HG03457 (cell line): ENCODE results near the gene ANO3.
"Not testable (repeated sequence)": the region's sequence is repeated elsewhere in the genome, so short reads cannot be mapped to it uniquely, and the experiment has no call there.

Experiments
- ATAC-seq: cut with Tn5 transposase; IDR thresholded peaks from one replicate; pipeline ENCODE4 v1.9.1; 2021; ENCODE audit warnings: moderate number of reproducible peaks; ENCODE audit not compliant: unreplicated experiment

Gene ANO3

GRCh38 chr11:26618441-26618840 lies 286.5 kb downstream of the ANO3 start:
- ATAC-seq, result no peak

DNA sequence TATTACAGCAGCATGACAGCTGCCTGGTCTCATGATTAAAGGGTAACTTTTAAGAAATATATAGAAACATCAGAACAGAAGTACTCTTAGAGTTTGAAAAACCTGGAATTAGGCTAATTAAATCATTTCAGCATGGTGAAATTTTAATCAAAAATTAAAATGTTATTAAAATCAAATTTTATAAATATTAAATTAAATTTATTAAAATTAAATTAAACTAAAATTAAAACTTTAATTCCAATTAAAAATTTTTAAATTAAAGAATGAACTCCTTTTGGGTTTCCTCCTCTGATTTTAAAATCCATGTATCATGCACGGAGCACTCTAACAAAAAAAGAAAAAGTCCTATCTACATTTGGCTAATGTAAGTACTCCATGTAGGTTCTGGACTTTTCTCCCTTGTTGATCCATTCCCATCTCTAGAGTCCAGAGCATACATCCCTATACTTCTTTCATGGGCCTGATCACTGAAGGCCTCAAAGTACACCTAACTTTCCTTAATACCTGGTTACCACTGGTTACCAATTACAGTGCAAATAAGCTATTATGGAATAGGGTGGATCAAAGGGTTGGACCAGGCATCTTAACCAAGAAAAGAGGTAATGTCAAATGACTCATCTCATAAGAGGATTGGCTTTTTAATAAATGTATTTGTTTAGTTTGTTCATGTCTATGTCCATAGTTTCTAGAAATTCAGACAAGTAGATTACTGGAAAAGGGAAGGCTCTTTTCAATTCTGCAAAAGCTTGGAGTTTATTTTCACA lies 288.5 kb downstream of the ANO3 start:
- ATAC-seq, result no peak

DNA sequence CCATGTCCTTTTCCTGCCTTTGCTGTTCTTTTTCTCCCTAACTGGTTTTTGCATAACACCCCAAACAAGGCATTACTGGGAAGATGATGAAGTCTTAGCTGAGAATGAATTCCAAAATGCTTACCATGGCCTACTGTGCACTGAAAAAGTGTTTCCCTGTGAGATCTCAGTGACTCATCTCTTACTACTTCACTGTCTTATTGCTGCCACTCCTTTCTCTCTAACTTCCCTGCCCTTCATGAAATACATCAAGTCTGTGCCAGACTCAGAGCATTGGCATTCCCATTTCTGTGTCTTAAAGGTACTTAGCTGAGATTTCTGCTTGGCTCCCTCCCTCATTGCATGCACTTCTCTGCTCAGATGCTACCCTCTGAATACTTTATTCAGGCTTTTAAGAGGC lies 289.2 kb downstream of the ANO3 start:
- ATAC-seq, result no peak

GRCh38 chr11:26622181-26622580 lies 290.3 kb downstream of the ANO3 start:
- ATAC-seq, result no peak

DNA sequence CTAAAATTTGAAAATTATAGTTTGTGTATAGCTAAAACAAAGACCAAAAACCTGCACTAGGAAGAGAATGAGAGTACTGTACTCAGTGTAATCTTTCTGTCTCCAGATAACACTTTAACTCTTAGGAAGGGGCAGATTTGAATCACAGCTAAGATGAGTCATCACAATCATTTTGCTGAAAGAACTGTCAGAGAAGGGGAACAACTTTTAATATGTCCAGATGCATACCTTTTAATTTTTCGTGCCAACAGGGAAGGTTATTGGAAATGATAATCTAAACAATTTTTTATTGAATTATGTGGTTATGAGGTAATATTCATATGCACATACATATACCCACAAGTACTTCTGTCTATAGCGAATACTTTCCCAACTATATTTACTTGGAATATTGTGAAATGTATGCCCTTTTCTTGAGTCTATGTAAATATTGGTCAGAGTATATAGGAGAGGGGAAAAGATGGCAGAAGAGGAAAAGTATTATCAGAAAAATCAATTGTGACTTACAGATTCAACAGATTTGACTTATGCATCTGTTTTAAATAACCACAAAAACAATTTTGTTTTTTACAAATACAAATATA lies 291.2 kb downstream of the ANO3 start:
- no peak for ATAC-seq

DNA sequence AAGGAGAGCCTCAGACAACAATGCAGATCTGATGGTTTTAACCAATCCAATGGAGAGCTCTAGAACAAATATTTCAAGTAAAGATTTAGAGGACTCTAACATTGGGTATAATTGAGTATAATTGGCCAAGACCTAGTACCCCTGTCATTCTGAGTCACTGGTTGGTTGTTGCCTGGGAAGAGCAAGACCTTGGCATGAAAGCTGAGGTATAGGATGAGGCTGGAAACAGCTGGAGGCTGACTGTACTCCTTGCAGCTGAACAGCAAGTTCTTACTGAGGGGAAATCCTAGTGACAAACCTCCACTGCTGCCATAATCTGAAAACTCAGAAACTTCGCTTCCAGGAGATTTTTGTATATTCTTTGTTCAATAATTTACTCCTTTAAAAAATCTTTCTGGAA lies 294.4 kb downstream of the ANO3 start:
- no peak for ATAC-seq

GRCh38 chr11:26632691-26633159 lies 300.8 kb downstream of the ANO3 start:
- ATAC-seq, result no peak

DNA sequence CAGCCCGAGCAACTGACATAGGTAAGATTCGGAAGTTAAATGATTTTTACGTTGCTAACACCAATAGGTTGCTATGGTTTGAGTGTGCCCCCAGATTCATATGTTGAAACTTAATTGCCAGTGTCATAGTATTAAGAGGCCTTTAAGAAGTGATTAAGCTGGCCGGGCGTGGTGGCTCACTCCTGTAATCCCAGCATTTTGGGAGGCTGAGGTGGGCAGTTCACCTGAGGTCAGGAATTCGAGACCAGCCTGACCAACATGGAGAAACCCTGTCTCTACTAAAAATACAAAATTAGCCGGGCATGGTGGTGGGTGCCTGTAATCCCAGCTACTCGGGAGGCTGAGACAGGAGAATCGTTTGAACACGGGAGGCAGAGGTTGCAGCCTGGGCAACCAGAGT lies 311.4 kb downstream of the ANO3 start:
- not testable (repeated sequence) for ATAC-seq

GRCh38 chr11:26649884-26650283 lies 318.0 kb downstream of the ANO3 start:
- peak; percentile 85 for ATAC-seq

- no peak for ATAC-seq
Observed at GRCh38 chr11:26651916-26652315, 320.0 kb downstream of the ANO3 start.

GRCh38 chr11:26655287-26655686 lies 323.4 kb downstream of the ANO3 start:
- ATAC-seq, result no peak

DNA sequence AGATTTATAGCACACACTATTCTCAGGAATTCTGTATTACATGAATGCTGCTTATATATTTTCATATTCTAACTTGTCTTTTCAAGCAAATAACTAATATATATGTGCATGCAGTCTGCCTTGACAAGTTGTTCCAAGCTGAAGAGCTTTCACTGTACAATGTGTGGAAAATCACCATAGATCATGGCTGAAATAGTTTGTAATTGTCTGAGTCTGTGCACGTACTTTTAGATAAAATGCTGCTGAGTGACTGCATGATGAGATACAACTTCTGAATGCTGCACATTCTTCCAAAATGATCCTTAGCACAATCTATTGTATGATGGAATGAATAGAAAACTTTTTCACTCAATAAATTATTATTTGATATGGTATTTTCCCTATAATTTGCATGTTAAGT lies 331.0 kb downstream of the ANO3 start:
- no peak for ATAC-seq

DNA sequence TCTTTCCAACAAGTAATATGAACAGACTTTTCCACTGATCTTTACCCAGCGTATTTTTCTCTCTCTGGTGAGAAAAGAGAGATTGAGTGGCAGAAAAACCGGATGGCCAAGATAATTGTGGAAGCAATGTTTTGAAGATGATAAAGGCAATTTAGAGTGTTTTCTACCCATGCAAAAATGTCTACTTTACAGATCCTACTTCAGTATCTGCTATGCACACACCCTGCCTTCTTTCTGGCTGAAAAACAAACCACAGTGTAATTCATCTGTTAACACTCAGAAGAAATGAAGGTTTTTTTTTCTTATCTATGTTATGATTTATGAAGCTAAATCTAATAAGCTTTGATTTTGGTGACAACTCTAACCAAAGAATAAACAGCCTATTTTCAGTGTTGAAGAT lies 333.1 kb downstream of the ANO3 start:
- no peak for ATAC-seq

DNA sequence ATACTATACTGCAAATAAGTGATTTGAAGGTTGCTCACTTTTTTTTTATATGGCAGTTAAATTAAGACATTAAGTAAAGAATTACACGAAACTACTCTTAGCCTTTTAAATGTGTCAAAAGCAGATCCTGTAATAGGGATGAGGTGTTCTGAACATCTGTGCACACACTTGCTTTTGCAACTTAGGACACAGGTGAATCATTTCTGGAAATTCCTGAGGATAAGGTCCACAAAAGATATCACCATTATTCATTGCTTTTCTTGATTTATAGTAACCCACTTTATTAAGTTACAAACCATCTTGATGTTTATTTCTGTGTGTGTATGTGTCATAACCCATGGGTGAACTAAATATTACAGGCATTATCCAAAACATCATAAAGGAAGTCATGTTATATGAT lies 334.0 kb downstream of the ANO3 start:
- ATAC-seq, result no peak

GRCh38 chr11:26675233-26675928 lies 343.5 kb downstream of the ANO3 start:
- no peak for ATAC-seq

GRCh38 chr11:26676641-26677040 lies 344.7 kb downstream of the ANO3 start:
- ATAC-seq, result no peak

- no peak for ATAC-seq
Observed at GRCh38 chr11:26677566-26677965, 345.6 kb downstream of the ANO3 start.

GRCh38 chr11:26687351-26687750 lies 355.4 kb downstream of the ANO3 start:
- ATAC-seq, result no peak

- ATAC-seq, result no peak
Observed at GRCh38 chr11:26688701-26689100, 356.8 kb downstream of the ANO3 start.

DNA sequence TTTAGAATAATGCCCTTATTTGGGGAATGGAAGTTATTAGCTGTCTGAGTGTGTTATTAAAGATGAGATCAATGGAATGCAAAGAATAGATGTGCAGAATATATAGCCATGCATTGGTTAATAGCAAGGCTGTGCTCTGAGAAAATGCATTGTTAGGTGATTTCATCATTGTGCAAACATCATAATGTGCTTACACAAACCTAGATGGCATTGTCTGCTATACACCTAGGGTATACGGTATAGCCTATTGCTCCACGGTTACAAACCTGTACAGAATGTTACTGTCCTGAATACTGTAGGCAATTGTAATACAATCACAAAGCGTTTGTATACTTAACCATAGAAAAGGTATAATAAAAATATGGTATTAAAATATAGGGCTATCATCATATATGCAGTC lies 364.4 kb downstream of the ANO3 start:
- no peak for ATAC-seq

GRCh38 chr11:26698224-26698623 lies 366.3 kb downstream of the ANO3 start:
- ATAC-seq, result no peak

GRCh38 chr11:26700574-26701235 lies 368.8 kb downstream of the ANO3 start:
- no peak for ATAC-seq
